CD4-positive, alpha-beta T cell (primary cell): ENCODE results near the gene EGFLAM. TPM values are rescaled to one million over a fixed set of nuclear protein-coding genes. Genes with fewer than 3 reads are reported as not detected.

Experiments
- ATAC-seq: fragments of 200-7000 bp; cut with Tn5 transposase; one replicate; pipeline ENCODE4 v1.10.0; 2022; ENCODE audit warnings: mild to moderate bottlenecking; ENCODE audit not compliant: poor library complexity
- CTCF ChIA-PET: fragments of 350-600 bp; sonication (Branson Sonifier 250); formaldehyde crosslinking; loops from one replicate; lab custom pipeline; 2021; ENCODE audit warnings: antibody characterized with exemption, inconsistent platforms; lab: Charles Lee
- POLR2A ChIA-PET: fragments of 350-600 bp; sonication (Branson Sonifier 250); formaldehyde crosslinking; loops from one replicate; lab custom pipeline; 2021; ENCODE audit warnings: antibody characterized with exemption, inconsistent platforms; lab: Charles Lee
- DNase-seq, 14 experiments: peaks; one replicate each; pipeline ENCODE4 v3.0.0-alpha.2; 2013 to 2020; ENCODE audit warnings: mixed read lengths in 2 of 14
- H3K27ac ChIP-seq, 2 donors: one replicate each; pipeline versions ENCODE4 v1.5.1 to v1.7.0; 2013; ENCODE audit warnings: low read length in 2 of 2, low read depth in 1 of 2, mild to moderate bottlenecking in 1 of 2
- H3K27me3 ChIP-seq, 2 experiments: 1 replicate in 1 of 2; 2 replicates in 1 of 2; pipeline versions ENCODE4 v1.6.1 to v1.7.0; 2013; ENCODE audit warnings: low read length in 2 of 2, control low read depth in 1 of 2, mild to moderate bottlenecking in 1 of 2, moderate library complexity in 1 of 2; ENCODE audit not compliant: insufficient read depth in 2 of 2, control insufficient read depth in 1 of 2
- H3K36me3 ChIP-seq: one replicate; pipeline ENCODE4 v1.6.1; 2013; ENCODE audit warnings: low read length, control low read depth; ENCODE audit not compliant: insufficient read depth
- H3K4me1 ChIP-seq: one replicate; pipeline ENCODE4 v1.6.1; 2013; ENCODE audit warnings: low read length, control low read depth; ENCODE audit not compliant: insufficient read depth
- H3K4me3 ChIP-seq: one replicate; pipeline ENCODE4 v1.5.1; 2013; ENCODE audit warnings: mild to moderate bottlenecking, low read length, moderate library complexity
- H3K9me3 ChIP-seq, 2 experiments: 1 replicate in 1 of 2; 2 replicates in 1 of 2; pipeline versions ENCODE4 v1.6.1 to v1.7.0; 2013; ENCODE audit warnings: low read length in 2 of 2, mild to moderate bottlenecking in 2 of 2, control low read depth in 1 of 2, moderate library complexity in 1 of 2; ENCODE audit not compliant: control insufficient read depth in 1 of 2, insufficient read depth in 1 of 2
- H3K27ac Mint-ChIP-seq: one replicate; pipeline ENCODE4 v1.8.0; 2020; ENCODE audit warnings: mixed read lengths
- H3K27me3 Mint-ChIP-seq: one replicate; pipeline ENCODE4 v1.8.0; 2021; ENCODE audit warnings: mixed read lengths
- H3K36me3 Mint-ChIP-seq: one replicate; pipeline ENCODE4 v1.8.0; 2021; ENCODE audit warnings: low read depth, mixed read lengths
- H3K4me1 Mint-ChIP-seq: one replicate; pipeline ENCODE4 v1.8.0; 2021; ENCODE audit warnings: low read depth, mixed read lengths
- H3K4me3 Mint-ChIP-seq: one replicate; pipeline ENCODE4 v1.8.0; 2020; ENCODE audit warnings: mild to moderate bottlenecking, mixed read lengths
- H3K9me3 Mint-ChIP-seq: one replicate; pipeline ENCODE4 v1.8.0; 2020; ENCODE audit warnings: mixed read lengths
- intact Hi-C, 2 experiments: fragments of 100-400 bp; cut with DNase I in 1 of 2; cut with micrococcal nuclease in 1 of 2; formaldehyde crosslinking; loops; one replicate each; pipeline versions ENCODE4 v1.15.1 to v1.9.0; 2023 to 2025; cut with DNase I, micrococcal nuclease
- polyA plus RNA-seq, 2 donors: library from polyadenylated mRNA; unstranded; fragments of 120-200 nt; gene quantifications; one replicate each; pipeline ENCODE4 v1.2.1, GENCODE V29; 2013
- total RNA-seq, 174 experiments: library from RNA in 2 of 174; stranded (reverse) in 2 of 174; gene quantifications; one replicate each; pipeline ENCODE4 v1.2.3 and lab custom pipeline; 2021 to 2026
- TF ChIP-seq, protein P1 (sequence below): fragments of 200-600 bp; IDR thresholded peaks from one replicate; pipeline ENCODE4 v1.8.0; 2022; ENCODE audit warnings: antibody characterized with exemption, mild to moderate bottlenecking

Gene EGFLAM
- total RNA-seq (not detected), total RNA-seq (lab: John Stamatoyannopoulos, UW) (0 to 0.13 (median 0) reads per million in 172 experiments)
- not detected for polyA plus RNA-seq (2013, experiment 1 of 2)
- polyA plus RNA-seq (2013, experiment 2 of 2) = 0.87 TPM

DNA sequence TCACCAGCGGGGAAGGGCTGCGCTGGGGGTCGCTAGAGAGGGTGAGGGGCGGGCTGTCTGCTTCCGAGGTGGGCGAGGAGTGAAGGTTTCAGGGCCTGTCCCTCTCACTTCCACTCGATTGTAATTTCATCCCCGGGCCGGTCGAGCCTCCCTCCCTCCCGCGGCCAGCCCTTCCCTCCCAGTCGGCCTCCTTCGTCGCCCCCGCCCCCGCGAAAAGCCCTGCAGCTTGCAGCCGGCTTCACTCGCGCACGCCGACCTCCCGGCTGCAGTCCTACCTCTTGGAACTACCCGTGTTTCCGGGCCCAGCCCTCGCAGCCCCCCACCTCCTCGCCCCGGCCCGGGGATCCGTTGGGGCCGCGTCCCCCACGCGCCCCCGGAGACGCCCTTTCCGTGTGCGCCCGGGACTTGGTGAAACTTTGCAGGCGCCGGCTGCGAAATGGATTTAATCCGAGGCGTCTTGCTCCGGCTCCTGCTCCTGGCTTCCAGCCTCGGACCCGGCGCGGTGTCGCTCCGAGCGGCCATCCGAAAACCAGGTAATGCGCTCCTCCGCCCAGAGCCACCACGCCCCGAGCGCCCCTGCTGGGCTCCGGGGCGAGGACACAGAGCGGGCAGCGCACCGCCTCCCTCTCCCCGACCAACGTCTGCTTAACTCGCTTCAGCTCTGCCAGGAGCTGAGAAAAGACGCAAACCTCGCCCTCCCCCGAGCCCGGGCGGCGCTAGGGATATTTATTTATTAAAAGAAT, at the start of gene EGFLAM:
Gene EGFLAM (plus strand): TSS at position 241 of the 743 bp plus-strand sequence. CDS start 196 bp downstream, at position 437.
- H3K36me3 ChIP-seq = no peaks in the 10 kb centered on the region
- no peak within 1 kb of the TSS for H3K4me3 ChIP-seq
- H3K4me1 ChIP-seq = peaks cover 16% of the 10 kb centered on the region
- H3K27ac Mint-ChIP-seq = no peak within 1 kb of the TSS
- H3K36me3 Mint-ChIP-seq = no peaks in the 10 kb centered on the region
- peaks cover 17% of the 10 kb centered on the region for H3K4me1 Mint-ChIP-seq
- no peak within 1 kb of the TSS for H3K27ac ChIP-seq
- ChIA-PET POLR2A (no interaction called here), CTCF (no interaction called here)
- DNase-seq = no peak
- H3K9me3 Mint-ChIP-seq = no peaks in the 10 kb centered on the region
- H3K9me3 ChIP-seq = peaks cover 0 to 19% of the 10 kb centered on the region in 2 experiments
- H3K4me3 Mint-ChIP-seq = no peak within 1 kb of the TSS
- H3K27me3 ChIP-seq = peaks cover 37 to 70% of the 10 kb centered on the region in 2 experiments
- ATAC-seq = no peak
- intact Hi-C loops = no loop called here
- TF ChIP-seq, protein P1, sequence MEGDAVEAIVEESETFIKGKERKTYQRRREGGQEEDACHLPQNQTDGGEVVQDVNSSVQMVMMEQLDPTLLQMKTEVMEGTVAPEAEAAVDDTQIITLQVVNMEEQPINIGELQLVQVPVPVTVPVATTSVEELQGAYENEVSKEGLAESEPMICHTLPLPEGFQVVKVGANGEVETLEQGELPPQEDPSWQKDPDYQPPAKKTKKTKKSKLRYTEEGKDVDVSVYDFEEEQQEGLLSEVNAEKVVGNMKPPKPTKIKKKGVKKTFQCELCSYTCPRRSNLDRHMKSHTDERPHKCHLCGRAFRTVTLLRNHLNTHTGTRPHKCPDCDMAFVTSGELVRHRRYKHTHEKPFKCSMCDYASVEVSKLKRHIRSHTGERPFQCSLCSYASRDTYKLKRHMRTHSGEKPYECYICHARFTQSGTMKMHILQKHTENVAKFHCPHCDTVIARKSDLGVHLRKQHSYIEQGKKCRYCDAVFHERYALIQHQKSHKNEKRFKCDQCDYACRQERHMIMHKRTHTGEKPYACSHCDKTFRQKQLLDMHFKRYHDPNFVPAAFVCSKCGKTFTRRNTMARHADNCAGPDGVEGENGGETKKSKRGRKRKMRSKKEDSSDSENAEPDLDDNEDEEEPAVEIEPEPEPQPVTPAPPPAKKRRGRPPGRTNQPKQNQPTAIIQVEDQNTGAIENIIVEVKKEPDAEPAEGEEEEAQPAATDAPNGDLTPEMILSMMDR = no peak
- H3K27me3 Mint-ChIP-seq = peaks cover 88% of the 10 kb centered on the region

DNA sequence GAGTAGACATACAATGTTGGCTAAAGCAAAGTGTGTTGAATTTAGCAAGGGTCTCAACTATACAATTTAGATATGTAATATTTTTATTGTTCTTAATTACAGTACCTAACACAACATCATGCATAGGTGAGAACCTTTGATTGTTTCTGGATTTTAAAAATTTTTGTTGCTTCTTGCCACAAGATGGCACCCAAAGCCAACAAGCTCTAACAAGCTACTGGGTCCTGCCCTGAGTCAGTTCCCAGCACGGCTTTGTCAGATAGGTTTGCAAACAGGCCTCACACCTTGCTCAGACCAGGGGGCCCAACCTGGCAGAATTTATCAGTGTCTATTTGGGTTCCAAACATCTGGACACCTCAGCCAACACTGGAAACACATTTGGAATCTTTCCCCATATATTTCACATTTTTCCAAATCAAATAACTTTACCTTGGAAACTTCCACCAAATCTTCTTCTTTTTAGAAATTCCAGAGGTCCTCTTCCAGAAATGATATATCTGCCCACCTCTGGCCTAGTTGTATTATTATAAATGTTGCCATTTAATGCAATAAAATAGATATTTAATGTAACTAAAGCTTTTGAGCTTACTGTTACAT, 49.5 kb upstream of the EGFLAM start:
- Mint-ChIP-seq H3K4me1 (no peaks in the 10 kb centered on the region), H3K27me3 (peaks cover 16% of the 10 kb centered on the region), H3K27ac (no peak overlapping the region), H3K9me3 (no peaks in the 10 kb centered on the region), H3K36me3 (no peaks in the 10 kb centered on the region), H3K4me3 (no peak overlapping the region)
- Histone ChIP-seq H3K4me3 (no peak overlapping the region), H3K27me3 (no peaks in the 10 kb centered on the region), H3K36me3 (no peaks in the 10 kb centered on the region), H3K4me1 (no peaks in the 10 kb centered on the region), H3K27ac (no peak overlapping the region), H3K9me3 (no peaks in the 10 kb centered on the region)
- intact Hi-C loops = no loop called here
- TF ChIP-seq, protein P1 = no peak
- ChIA-PET POLR2A (no interaction called here), CTCF (no interaction called here)
- DNase-seq = peak in 1 of 14 experiments; percentile 7
- ATAC-seq = no peak

DNA sequence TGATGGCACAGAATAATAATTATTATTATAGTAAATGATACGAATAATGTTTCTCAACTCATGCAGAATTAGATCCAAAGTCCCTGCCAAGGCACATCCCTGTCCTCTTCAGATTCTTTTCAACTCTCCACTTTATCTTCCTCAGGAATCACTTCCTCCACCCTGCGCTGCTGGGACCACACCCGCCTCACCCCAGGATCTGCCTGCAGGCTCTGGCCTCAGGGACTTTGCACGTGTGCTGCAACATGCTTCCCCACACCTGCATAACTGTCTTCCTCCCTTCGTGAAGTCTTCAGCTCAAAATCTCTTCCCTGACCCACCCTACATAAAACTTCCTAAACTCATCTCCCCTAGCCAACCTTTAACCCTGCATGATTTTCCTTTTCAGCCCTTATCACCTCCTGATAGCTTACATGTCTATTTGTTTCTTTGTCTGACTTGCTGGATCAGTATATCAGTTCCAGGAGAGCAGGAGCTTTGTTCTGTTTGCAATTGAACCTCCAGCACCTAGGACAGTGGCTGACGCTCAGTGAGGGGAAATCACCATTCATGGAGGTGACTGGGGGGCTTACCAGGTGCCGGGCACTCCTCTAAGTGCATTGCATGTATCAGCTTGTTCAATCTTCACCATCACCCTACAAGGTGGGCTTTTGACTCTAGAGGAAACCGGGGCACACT, 47.5 kb upstream of the EGFLAM start:
- H3K4me3 Mint-ChIP-seq = no peak overlapping the region
- H3K36me3 ChIP-seq = no peaks in the 10 kb centered on the region
- no peak overlapping the region for H3K4me3 ChIP-seq
- DNase-seq = no peak
- peaks cover 6% of the 10 kb centered on the region for H3K27me3 Mint-ChIP-seq
- intact Hi-C loops = no loop called here
- no peaks in the 10 kb centered on the region for H3K4me1 ChIP-seq
- no peak overlapping the region for H3K27ac ChIP-seq
- no peaks in the 10 kb centered on the region for H3K9me3 ChIP-seq
- H3K27me3 ChIP-seq = no peaks in the 10 kb centered on the region
- TF ChIP-seq, protein P1 = no peak
- no peaks in the 10 kb centered on the region for H3K9me3 Mint-ChIP-seq
- ATAC-seq = no peak
- no peaks in the 10 kb centered on the region for H3K4me1 Mint-ChIP-seq
- H3K36me3 Mint-ChIP-seq = no peaks in the 10 kb centered on the region
- no peak overlapping the region for H3K27ac Mint-ChIP-seq
- ChIA-PET POLR2A (no interaction called here), CTCF (no interaction called here)
